ENCODE results near the gene SDHB.

- no peak for TF ChIP-seq CTCF (conservative IDR thresholded peaks at IDR 0.05; ENCODE audit: low read length)
- no peak for TF ChIP-seq EZH2phosphoT487 (IDR thresholded peaks at IDR 0.05; ENCODE audit: borderline replicate concordance, low read depth, low read length)
Observed at GRCh38 chr1:16998589-16998988, 55.2 kb downstream of the SDHB start.
